WTC11 (cell line): ENCODE data around the gene CNKSR3. TPM values are rescaled to one million over a fixed set of nuclear protein-coding genes. Genes with fewer than 3 reads are reported as not detected.
A peak's percentile ranks its signal among the peaks of the same experiment; 100 is the strongest.

Source experiments
- ATAC-seq: fragments of 200-7000 bp; cut with Tn5 transposase; 2 replicates; pipeline ENCODE4 v1.10.0; 2021; ENCODE audit warnings: mild to moderate bottlenecking, moderate library complexity
- CTCF ChIA-PET: fragments of 300-600 bp; sonication (Branson Sonifier 250); formaldehyde crosslinking; loops from one replicate; lab custom pipeline; 2021; ENCODE audit warnings: antibody characterized with exemption; lab: Charles Lee
- POLR2A ChIA-PET: fragments of 350-600 bp; sonication (Branson Sonifier 250); formaldehyde crosslinking; loops from one replicate; lab custom pipeline; 2021; ENCODE audit warnings: antibody characterized with exemption; lab: Charles Lee
- DNase-seq: peaks from one replicate; pipeline ENCODE4 v3.0.0; 2021; ENCODE audit warnings: low spot score
- H3K27ac Mint-ChIP-seq: 2 replicates; pipeline ENCODE4 v1.8.0; 2021; ENCODE audit warnings: mixed read lengths
- H3K27me3 Mint-ChIP-seq: 2 replicates; pipeline ENCODE4 v1.8.0; 2021; ENCODE audit warnings: low read depth, mild to moderate bottlenecking, moderate library complexity, mixed read lengths
- H3K36me3 Mint-ChIP-seq: 2 replicates; pipeline ENCODE4 v1.8.0; 2021; ENCODE audit warnings: mixed read lengths
- H3K4me1 Mint-ChIP-seq: 2 replicates; pipeline ENCODE4 v1.8.0; 2022; ENCODE audit warnings: mixed read lengths
- H3K4me3 Mint-ChIP-seq: 2 replicates; pipeline ENCODE4 v1.8.0; 2021; ENCODE audit warnings: mild to moderate bottlenecking, moderate library complexity, mixed read lengths
- H3K9me3 Mint-ChIP-seq: 2 replicates; pipeline ENCODE4 v1.8.0; 2021; ENCODE audit warnings: mixed read lengths
- ARID4B ChIP-seq: sonication (generic); formaldehyde crosslinking; IDR thresholded peaks from 2 replicates; pipeline ENCODE4 v1.8.0; 2023; ENCODE audit warnings: missing genetic modification reagents, mild to moderate bottlenecking, borderline replicate concordance
- CTCF ChIP-seq: fragments of 200-600 bp; IDR thresholded peaks from 2 replicates; pipeline ENCODE4 v1.8.0; 2022; ENCODE audit warnings: antibody characterized with exemption
- GABPB1 ChIP-seq: sonication (generic); formaldehyde crosslinking; IDR thresholded peaks from 2 replicates; pipeline ENCODE4 v1.8.1; 2023; ENCODE audit warnings: mild to moderate bottlenecking, missing genetic modification reagents
- NR2C2 ChIP-seq: sonication (generic); formaldehyde crosslinking; IDR thresholded peaks from 2 replicates; pipeline ENCODE4 v1.8.0; 2022; ENCODE audit warnings: mild to moderate bottlenecking, missing genetic modification reagents
- ZNF317 ChIP-seq: sonication (generic); formaldehyde crosslinking; IDR thresholded peaks from 2 replicates; pipeline ENCODE4 v1.8.1; 2023; ENCODE audit warnings: low read depth, mild to moderate bottlenecking, moderate library complexity, missing genetic modification reagents, borderline replicate concordance
- ZNF396 ChIP-seq: fragments of 250-450 bp; sonication (Bioruptor Pico); IDR thresholded peaks from 2 replicates; pipeline ENCODE4 v1.8.0; 2021; ENCODE audit warnings: mild to moderate bottlenecking, moderate library complexity, borderline replicate concordance
- ZNF423 ChIP-seq: fragments of 250-450 bp; sonication (Bioruptor Pico); IDR thresholded peaks from 2 replicates; pipeline ENCODE4 v2.1.2; 2022; ENCODE audit warnings: mild to moderate bottlenecking, moderate library complexity
- ZNF671 ChIP-seq: fragments of 250-450 bp; sonication (Bioruptor Pico); IDR thresholded peaks from 2 replicates; pipeline ENCODE4 v1.8.0; 2021; ENCODE audit warnings: mild to moderate bottlenecking
- ZSCAN18 ChIP-seq: fragments of 250-450 bp; sonication (Bioruptor Pico); IDR thresholded peaks from 2 replicates; pipeline ENCODE4 v2.1.2; 2022; ENCODE audit warnings: mild to moderate bottlenecking, moderate library complexity
- total RNA-seq: library from RNA; stranded (reverse); gene quantifications from 3 replicates; pipeline ENCODE4 v1.2.3, GENCODE V29; 2021

Gene CNKSR3
- total RNA-seq, 1 experiment from 2014 or later = 5.7 TPM

GRCh38 chr6:154414021-154414813, 96.3 kb downstream of the CNKSR3 start:
- Mint-ChIP-seq H3K36me3 (peaks cover 2% of the 10 kb centered on the region; the same call in 1 of the 2 replicates), H3K27ac (no peak overlapping the region), H3K27me3 (no peaks in the 10 kb centered on the region), H3K4me1 (peaks cover 19% of the 10 kb centered on the region), H3K9me3 (no peaks in the 10 kb centered on the region), H3K4me3 (no peak overlapping the region)
- ATAC-seq (peak; percentile 53), DNase-seq (no peak)
- ChIA-PET CTCF (no interaction called here), POLR2A (no interaction called here)
- peak; percentile 50; the same call in 1 of the 2 replicates for TF ChIP-seq GABPB1
- TF ChIP-seq CTCF = no peak
- TF ChIP-seq ZNF671 (CRISPR knock-in tag) = no peak

GRCh38 chr6:154412106-154412820, 98.2 kb downstream of the CNKSR3 start:
- H3K4me1 Mint-ChIP-seq = peaks cover 19% of the 10 kb centered on the region

More at GRCh38 chr6:154412106-154412820, 98.2 kb downstream of the CNKSR3 start:
- CTCF ChIA-PET = no interaction called here
- Mint-ChIP-seq H3K4me3 (no peak overlapping the region), H3K9me3 (no peaks in the 10 kb centered on the region), H3K36me3 (peaks cover 4% of the 10 kb centered on the region), H3K27me3 (no peaks in the 10 kb centered on the region), H3K27ac (peak overlapping the region; percentile 28)
- POLR2A ChIA-PET = no interaction called here
- DNase-seq = no peak
- TF ChIP-seq ZSCAN18 (CRISPR knock-in tag) = no peak
- TF ChIP-seq ZNF423 (CRISPR knock-in tag) = no peak
- no peak for TF ChIP-seq NR2C2 (CRISPR knock-in tag)
- TF ChIP-seq ZNF396 (CRISPR knock-in tag) = no peak
- no peak for TF ChIP-seq ARID4B (CRISPR knock-in tag)
- TF ChIP-seq GABPB1 = no peak
- no peak for TF ChIP-seq ZNF317 (CRISPR knock-in tag)
- ATAC-seq = no peak
